ENCODE results near the gene PCBP3. TPM values are rescaled to one million over a fixed set of nuclear protein-coding genes. Genes with fewer than 3 reads are reported as not detected.

PCBP3 gene
- total RNA-seq, 1 donor from 2014 or later: 4.9 TPM

DNA sequence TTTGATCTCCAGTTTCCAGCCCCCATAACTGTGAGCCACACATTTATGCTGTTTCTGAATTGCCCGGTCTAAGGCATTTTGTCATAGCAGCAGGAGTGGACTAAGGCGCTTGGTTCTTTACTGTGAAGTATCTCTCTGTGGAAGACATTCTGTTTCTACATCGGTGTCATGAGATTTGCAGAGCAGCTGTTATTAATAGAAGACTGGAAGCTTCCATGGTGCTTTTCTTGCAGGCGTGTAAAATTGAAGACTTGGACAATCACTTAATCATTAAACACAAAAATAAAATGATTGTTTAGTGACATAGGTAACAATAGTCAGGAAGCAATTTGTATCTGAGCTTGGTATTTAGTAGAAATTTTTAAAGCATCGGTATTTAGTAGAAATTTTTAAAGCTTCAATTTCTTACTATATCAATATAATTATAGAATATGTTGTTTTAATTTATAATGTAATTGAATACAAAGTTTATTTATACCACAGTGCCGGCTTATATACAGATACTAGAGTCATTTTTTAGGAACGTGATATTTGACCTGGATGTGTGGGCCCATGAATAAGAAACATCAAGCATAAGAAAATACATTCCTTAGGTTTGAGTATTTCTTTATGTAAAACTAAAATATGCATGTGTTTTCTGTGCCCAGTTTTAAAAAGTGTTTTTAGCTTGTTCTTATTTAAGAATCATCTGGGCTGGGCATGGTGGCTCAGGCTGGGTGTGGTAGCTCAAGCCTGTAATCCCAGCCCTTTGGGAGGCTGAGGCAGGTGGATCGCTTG lies 277.5 kb downstream of the PCBP3 start:
- intact Hi-C loops (cut with DNase I): loop anchor here (5.0 kb wide), 2 partner anchors 99 to 364 kb away; no protein-coding TSS in a partner anchor
- no peak for DNase-seq (ENCODE audit: low spot score)

DNA sequence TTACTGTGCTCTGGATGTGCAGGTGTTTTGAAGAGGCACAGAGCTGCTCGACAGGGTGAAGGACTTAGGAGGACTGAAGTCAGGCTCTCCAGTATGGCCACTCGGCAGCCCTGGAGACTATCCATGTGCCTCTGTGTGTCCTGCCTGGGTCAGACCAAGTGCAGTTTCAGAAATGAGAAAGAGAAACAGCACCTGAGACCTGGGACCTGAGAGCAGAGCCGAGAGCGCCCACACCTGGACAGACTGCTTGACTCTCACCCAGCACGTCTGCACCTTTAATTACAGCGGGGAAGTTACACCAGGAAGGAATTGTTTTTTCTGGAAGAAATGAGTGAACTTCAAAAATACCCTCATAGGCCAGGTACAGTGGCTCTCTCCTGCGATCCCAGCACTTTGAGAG lies 278.4 kb downstream of the PCBP3 start:
- intact Hi-C loops (cut with DNase I): loop anchor here (5.0 kb wide), 2 partner anchors 100 to 365 kb away; no protein-coding TSS in a partner anchor
- DNase-seq (ENCODE audit: low spot score): no peak

- DNase-seq (ENCODE audit: low spot score): no peak
- intact Hi-C loops (cut with DNase I): loop anchor here (5.0 kb wide), 2 partner anchors 100 to 365 kb away; no protein-coding TSS in a partner anchor
These were observed 279.1 kb downstream of the PCBP3 start for GRCh38 chr21:45922648-45923047.

GRCh38 chr21:45923146-45923545 lies 279.6 kb downstream of the PCBP3 start:
- DNase-seq (ENCODE audit: low spot score): no peak
- intact Hi-C loops (cut with DNase I): loop anchor here (5.0 kb wide), 2 partner anchors 101 to 366 kb away; no protein-coding TSS in a partner anchor

DNA sequence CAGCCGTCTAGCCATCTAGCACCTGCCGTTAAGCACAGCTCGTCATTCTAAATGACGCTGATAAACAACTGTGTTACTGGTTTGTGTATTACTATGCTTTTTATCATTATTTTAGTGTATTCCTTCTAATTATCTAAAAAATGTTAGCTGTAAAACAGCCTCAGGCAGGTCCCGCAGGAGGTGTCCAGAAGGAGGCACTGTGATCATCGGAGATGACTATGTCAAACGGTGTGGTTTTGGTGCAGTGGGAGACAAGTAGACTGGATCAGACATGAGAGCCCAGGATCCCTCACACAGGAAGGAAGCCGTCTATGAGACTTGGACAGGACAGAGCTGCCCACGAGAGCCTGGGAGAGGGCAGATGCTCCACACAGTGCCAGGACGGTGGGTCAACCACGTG lies 282.8 kb downstream of the PCBP3 start:
- DNase-seq (ENCODE audit: low spot score): no peak
- intact Hi-C loops (cut with DNase I): no loop called here

- no peak for DNase-seq (ENCODE audit: low spot score)
- intact Hi-C loops (cut with DNase I): no loop called here
These were observed 283.5 kb downstream of the PCBP3 start for GRCh38 chr21:45927032-45927431.

DNA sequence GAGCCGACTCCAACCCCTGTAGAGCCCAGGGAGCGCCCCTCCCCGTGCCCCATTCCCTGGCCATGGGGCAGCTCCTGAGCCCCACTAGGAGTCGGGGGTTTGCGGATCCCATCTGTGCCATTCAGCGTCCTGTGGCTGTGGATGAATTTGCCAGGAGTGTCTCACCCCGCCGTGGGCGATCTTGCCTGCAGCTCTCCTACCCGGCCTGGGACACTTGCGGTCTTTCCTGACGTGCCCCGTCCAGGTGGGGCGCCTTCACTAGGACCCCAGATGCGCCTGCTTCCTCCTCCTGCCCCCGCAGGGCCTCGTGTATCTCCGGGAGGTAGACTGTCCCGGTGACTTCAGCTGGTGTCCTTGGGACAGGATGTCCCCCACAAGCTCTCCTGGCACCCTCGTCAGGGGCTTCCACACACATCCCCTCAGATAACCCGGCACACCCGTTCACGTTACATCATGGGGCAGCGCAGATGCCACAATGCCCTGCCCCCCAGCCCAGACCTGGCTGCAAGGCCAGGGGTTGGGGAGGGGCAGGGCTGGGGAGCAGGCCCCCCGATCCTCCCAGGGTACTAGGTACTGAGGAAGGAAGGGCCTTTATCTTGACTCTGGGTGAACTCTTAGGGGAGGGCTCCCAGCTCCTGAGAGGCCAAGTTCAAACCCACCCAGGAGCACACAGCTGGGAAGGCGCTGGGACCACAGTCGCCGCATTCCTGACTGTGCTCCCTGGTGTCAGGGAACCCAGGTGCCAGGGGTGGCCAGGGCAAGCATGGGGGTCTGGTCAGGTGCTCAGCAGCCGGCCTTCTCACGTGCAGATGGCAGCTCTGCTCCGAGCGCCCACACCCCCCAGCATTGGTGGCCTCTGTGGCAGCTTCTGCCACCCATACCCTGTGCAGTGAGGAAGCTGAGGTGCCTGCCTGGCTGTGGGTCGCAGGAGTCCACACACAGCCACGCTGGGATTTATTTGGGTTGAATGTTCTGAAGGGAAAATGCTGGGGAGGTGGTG lies 284.6 kb downstream of the PCBP3 start:
- DNase-seq (ENCODE audit: low spot score): no peak
- intact Hi-C loops (cut with DNase I): no loop called here

DNA sequence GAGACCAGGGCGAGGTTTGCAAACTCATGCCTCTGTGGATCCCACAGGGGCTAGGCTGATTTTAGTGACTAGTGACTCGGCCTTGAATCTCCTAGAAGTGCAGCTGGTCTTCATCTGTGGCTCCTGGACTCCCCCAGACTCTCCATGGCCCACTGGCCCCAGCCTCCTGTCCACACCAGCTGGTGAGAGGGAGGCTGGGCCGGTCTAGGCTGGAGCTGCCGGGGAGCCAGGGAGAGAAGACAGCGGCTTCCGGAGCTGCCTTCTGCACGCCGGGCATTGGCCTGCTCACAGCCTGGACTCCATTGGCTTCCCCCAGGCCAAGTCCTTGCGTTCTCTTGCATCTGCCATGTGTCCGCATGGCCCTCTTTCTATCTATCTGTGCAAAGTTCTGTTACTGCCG lies 285.9 kb downstream of the PCBP3 start:
- intact Hi-C loops (cut with DNase I): no loop called here

DNA sequence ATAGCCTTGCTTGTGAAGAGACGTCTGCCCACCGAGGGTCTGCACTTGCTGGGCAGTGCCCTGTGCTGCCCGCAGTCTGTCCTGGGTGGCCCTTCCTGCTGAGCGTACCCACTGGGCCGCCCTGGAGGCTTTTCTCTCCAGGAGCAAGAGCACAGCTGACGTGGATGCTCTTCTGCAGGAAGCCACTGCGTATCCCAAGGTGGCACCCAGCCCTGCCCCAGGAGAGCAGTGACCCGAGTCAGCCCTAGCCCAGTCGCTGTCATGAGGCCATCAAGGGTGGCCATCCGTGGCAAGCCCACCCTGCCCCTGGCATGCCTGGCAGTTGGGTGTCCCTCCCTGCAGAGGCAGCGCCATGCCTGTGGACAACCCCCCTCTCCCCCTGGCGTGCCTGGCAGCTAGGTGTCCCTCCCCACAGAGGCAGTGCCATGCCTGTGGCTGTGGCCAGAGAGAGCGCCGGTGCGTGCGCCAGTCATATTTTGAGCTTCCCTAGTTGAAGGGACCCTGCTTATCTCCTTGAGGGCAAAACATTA lies 286.8 kb downstream of the PCBP3 start:
- DNase-seq (ENCODE audit: low spot score): no peak
- intact Hi-C loops (cut with DNase I): no loop called here

More for the DNA sequence above, 285.9 kb downstream of the PCBP3 start:
- DNase-seq (ENCODE audit: low spot score): no peak

DNA sequence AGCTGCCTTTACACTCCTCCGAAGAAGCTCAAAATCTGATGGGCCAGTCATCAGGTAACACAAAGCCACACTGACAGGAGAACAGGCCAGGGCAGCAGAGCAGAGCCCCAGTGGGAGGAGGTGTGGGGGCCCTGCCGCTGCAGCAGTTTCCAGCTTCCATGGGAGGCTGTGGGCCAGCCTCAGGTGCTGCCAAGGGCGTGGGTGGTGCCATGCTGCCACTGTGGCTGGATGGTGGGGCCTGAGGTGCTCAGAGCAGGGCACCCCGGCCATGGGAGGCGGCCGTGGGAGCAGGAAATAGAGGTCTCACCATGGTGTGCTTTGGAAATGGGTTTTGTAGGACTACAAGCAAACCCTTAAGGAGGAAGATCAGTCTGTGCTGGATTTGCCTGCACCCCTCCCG lies 287.3 kb downstream of the PCBP3 start:
- no peak for DNase-seq (ENCODE audit: low spot score)
- intact Hi-C loops (cut with DNase I): no loop called here

GRCh38 chr21:45931397-45931969 lies 288.0 kb downstream of the PCBP3 start:
- DNase-seq (ENCODE audit: low spot score): no peak
- intact Hi-C loops (cut with DNase I): no loop called here

DNA sequence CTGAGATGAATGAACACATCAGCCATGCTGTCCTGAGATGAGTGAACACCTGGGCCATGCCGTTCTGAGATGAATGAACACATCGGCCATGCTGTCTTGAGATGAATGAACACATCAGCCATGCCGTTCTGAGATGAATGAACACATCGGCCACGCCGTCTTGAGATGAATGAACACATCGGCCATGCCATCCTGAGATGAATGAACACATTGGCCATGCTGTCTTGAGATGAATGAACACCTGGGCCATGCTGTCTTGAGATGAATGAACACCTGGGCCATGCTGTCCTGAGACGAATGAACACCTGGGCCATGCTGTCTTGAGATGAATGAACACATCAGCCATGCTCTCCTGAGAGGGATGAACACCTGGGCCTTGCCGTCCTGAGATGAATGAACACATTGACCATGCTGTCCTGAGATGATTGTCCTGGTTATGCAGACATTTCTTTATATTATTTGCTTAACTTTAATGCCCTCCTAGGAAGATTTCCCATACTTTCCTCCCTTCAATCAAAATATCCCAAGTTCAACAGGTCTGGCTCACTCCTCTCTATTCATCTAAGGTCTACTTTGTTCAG lies 289.5 kb downstream of the PCBP3 start:
- intact Hi-C loops (cut with DNase I): no loop called here
- no peak for DNase-seq (ENCODE audit: low spot score)

- intact Hi-C loops (cut with DNase I): no loop called here
- no peak for DNase-seq (ENCODE audit: low spot score)
These were observed 290.6 kb downstream of the PCBP3 start for GRCh38 chr21:45934085-45934484.

DNA sequence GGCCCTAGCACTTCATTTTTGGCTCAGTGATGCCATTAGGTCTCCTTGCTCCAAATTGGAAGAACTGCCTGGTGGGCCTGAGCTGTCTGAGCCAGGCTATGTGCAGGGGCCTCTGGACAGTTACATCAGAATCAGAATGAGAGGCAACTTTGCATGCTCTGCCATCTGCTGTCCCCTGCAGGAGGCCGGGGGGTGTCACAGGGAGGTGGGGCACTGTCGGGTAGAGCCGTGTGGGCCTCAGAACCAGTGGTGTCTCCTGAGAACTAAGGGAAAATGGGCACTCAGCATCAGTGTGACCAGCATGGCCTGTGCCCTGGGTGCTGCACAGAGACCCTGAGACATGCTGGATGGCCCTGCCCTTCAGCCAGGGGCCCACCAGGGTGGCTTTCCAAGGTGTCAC lies 291.0 kb downstream of the PCBP3 start:
- no peak for DNase-seq (ENCODE audit: low spot score)
- intact Hi-C loops (cut with DNase I): no loop called here

DNA sequence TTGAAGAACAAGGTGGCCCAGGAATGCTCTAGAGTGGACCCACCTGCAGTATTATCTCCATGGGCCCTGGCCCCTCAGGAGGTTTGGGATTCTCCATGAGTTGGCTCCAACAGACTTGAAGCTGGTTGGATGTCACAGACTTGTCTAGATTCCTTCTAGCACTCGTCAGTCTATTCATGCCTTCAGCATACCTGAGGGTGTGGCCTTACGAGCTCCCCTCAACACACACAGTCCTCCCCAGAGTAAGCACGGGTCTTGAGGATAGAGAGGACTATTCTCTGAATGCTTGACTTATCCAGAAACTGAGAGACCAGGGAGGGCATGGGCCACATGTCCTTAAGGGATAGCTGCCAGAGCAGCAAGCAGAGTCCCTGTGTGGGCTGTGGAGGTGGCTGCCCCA lies 292.1 kb downstream of the PCBP3 start:
- no peak for DNase-seq (ENCODE audit: low spot score)
- intact Hi-C loops (cut with DNase I): no loop called here

GRCh38 chr21:45937721-45938452 lies 294.4 kb downstream of the PCBP3 start:
- no peak for DNase-seq (ENCODE audit: low spot score)
- intact Hi-C loops (cut with DNase I): no loop called here

DNA sequence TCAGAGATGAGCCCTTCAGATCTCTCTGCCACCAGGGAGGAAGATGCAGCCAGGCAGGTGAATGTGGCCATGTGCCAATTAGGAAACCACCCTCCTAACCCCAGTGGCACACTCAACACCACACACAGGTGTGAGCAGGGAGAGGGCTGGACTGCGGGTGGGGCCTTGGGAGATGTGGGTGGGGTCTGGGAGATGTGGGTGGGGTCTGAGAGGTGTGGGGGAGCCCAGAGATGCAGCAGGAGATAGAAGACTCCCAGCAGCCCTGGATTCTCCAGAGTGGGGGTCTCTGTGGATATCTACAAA lies 294.9 kb downstream of the PCBP3 start:
- intact Hi-C loops (cut with DNase I): no loop called here

DNA sequence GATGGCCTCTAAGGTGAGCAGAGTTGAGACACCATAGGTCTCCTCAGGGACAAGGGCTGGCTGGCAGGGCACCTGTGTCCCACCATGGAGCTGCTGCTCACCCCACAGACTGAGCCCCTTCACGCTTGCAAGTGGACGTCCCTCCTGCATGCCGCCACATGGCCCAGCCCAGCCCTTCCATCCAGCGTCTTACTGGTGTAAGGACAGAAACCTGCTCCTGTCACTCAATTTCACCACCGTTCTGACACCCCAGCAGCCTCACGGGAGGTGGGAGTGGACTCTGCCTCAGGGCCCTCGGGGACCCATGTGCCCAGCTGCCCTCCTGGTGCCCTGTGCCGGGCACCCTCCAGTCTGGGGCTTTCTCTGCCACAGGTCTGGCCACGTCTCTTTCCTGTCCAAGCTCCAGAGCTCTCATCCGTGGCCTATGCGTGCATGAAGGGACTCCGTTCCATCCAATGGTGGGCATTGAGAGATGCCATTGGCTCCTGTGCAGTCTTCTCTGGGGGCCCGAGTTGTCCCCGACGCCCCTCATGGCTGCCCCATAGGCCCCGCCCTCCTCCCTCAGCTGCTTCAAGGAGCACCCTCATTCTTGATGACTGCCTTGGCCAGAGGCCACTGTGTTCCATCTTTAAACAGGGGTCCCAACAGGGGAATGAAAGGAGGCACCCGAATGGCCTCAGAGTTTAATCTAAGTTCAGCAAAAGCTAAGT lies 295.4 kb downstream of the PCBP3 start:
- intact Hi-C loops (cut with DNase I): no loop called here
- DNase-seq (ENCODE audit: low spot score): no peak

More for the DNA sequence above, 294.9 kb downstream of the PCBP3 start:
- DNase-seq (ENCODE audit: low spot score): no peak

Data from cardiac septum (tissue), 1 donor.